ENCODE results near the gene RPS6KA2. TPM values are rescaled to one million over a fixed set of nuclear protein-coding genes. Genes with fewer than 3 reads are reported as not detected.

The RPS6KA2 gene
- total RNA-seq, 1 experiment from 2014 or later, result 18.5 TPM

GRCh38 chr6:166657531-166657930 is 30.5 kb upstream of the RPS6KA2 start:
- TF ChIP-seq CTCF (conservative IDR thresholded peaks at IDR 0.05) (no peak), EZH2 (IDR thresholded peaks at IDR 0.05; ENCODE audit: low read depth) (no peak)
- H3K79me2 ChIP-seq (ENCODE audit: low read depth), result no peaks in the 10 kb centered on the region
- BruUV-seq (replicated peaks), result no TSS peak
- intact Hi-C loops (cut with micrococcal nuclease; ENCODE audit: unreplicated experiment), result no loop called here
- CTCF ChIA-PET, result no interaction called here
- H3K9me3 ChIP-seq (ENCODE audit: insufficient read depth, low read depth), result no peaks in the 10 kb centered on the region
- H3K9me2 ChIP-seq (ENCODE audit: insufficient read depth), result no peaks in the 10 kb centered on the region
- 0 out of 2 replicates have a peak, but pooled peaks cover 26% of the 10 kb centered on the region for H3K27me3 ChIP-seq (ENCODE audit: insufficient read depth, low read depth)
- DNase-seq, result no peak
- POLR2A ChIA-PET (ENCODE audit: unreplicated experiment), result no interaction called here
- H3K4me3 ChIP-seq, result no peak overlapping the region
- H3K27ac ChIP-seq, result no peak overlapping the region
- no peaks in the 10 kb centered on the region for H3F3A ChIP-seq (ENCODE audit: insufficient read depth, low read depth)
- H4K20me1 ChIP-seq (ENCODE audit: insufficient read depth), result no peaks in the 10 kb centered on the region
- no peaks in the 10 kb centered on the region for H3K36me3 ChIP-seq (ENCODE audit: low read depth)
- H3K4me1 ChIP-seq (replicated peaks; ENCODE audit: insufficient read depth), result no peaks in the 10 kb centered on the region
- no peak overlapping the region for H2AFZ ChIP-seq
- H3K4me2 ChIP-seq, result no peak overlapping the region

- no TSS peak for BruUV-seq (replicated peaks)
- H3K9me3 ChIP-seq (ENCODE audit: insufficient read depth, low read depth), result no peaks in the 10 kb centered on the region
- no peaks in the 10 kb centered on the region for H3K36me3 ChIP-seq (ENCODE audit: low read depth)
- intact Hi-C loops (cut with micrococcal nuclease; ENCODE audit: unreplicated experiment), result no loop called here
- ChIA-PET POLR2A (ENCODE audit: unreplicated experiment) (no interaction called here), CTCF (no interaction called here)
- H3K4me1 ChIP-seq (replicated peaks; ENCODE audit: insufficient read depth), result no peaks in the 10 kb centered on the region
- H2AFZ ChIP-seq, result no peak overlapping the region
- H3K79me2 ChIP-seq (ENCODE audit: low read depth), result no peaks in the 10 kb centered on the region
- no peaks in the 10 kb centered on the region for H3F3A ChIP-seq (ENCODE audit: insufficient read depth, low read depth)
- no peak overlapping the region for H3K4me3 ChIP-seq
- no peaks in the 10 kb centered on the region for H3K9me2 ChIP-seq (ENCODE audit: insufficient read depth)
- H3K27ac ChIP-seq, result no peak overlapping the region
- no peaks in the 10 kb centered on the region for H4K20me1 ChIP-seq (ENCODE audit: insufficient read depth)
- TF ChIP-seq EZH2 (IDR thresholded peaks at IDR 0.05; ENCODE audit: low read depth) (no peak), CTCF (conservative IDR thresholded peaks at IDR 0.05) (no peak)
- 0 out of 2 replicates have a peak, but pooled peaks cover 20% of the 10 kb centered on the region for H3K27me3 ChIP-seq (ENCODE audit: insufficient read depth, low read depth)
- no peak for DNase-seq
- no peak overlapping the region for H3K4me2 ChIP-seq
Measured at GRCh38 chr6:166656230-166657151, 29.4 kb upstream of the RPS6KA2 start.

GRCh38 chr6:166655713-166656229 is 28.7 kb upstream of the RPS6KA2 start:
- BruUV-seq (replicated peaks), result no TSS peak
- H3K9me3 ChIP-seq (ENCODE audit: insufficient read depth, low read depth), result no peaks in the 10 kb centered on the region
- CTCF ChIA-PET, result no interaction called here
- H3K79me2 ChIP-seq (ENCODE audit: low read depth), result no peaks in the 10 kb centered on the region
- TF ChIP-seq EZH2 (IDR thresholded peaks at IDR 0.05; ENCODE audit: low read depth) (no peak), CTCF (conservative IDR thresholded peaks at IDR 0.05) (no peak)
- 0 out of 2 replicates have a peak, but pooled peaks cover 20% of the 10 kb centered on the region for H3K27me3 ChIP-seq (ENCODE audit: insufficient read depth, low read depth)
- H3K36me3 ChIP-seq (ENCODE audit: low read depth), result no peaks in the 10 kb centered on the region
- H3K4me3 ChIP-seq, result no peak overlapping the region
- no peak overlapping the region for H3K4me2 ChIP-seq
- H3K27ac ChIP-seq, result no peak overlapping the region
- POLR2A ChIA-PET (ENCODE audit: unreplicated experiment), result no interaction called here
- intact Hi-C loops (cut with micrococcal nuclease; ENCODE audit: unreplicated experiment), result no loop called here
- H3F3A ChIP-seq (ENCODE audit: insufficient read depth, low read depth), result no peaks in the 10 kb centered on the region
- no peaks in the 10 kb centered on the region for H3K4me1 ChIP-seq (replicated peaks; ENCODE audit: insufficient read depth)
- no peak overlapping the region for H2AFZ ChIP-seq
- DNase-seq, result no peak
- no peaks in the 10 kb centered on the region for H4K20me1 ChIP-seq (ENCODE audit: insufficient read depth)
- H3K9me2 ChIP-seq (ENCODE audit: insufficient read depth), result no peaks in the 10 kb centered on the region
